ENCODE data around the gene STARD13. TPM values are rescaled to one million over a fixed set of nuclear protein-coding genes. Genes with fewer than 3 reads are reported as not detected.

Gene STARD13
- total RNA-seq, 2 experiments from 2014 or later, result 0.57 TPM; not detected in 1

GRCh38 chr13:33262594-33262993 is 23.0 kb downstream of the STARD13 start:
- H3K4me2 ChIP-seq (ENCODE audit: low read length), result no peak overlapping the region
- no peaks in the 10 kb centered on the region for H3K4me1 ChIP-seq (ENCODE audit: insufficient read depth, low read length, poor library complexity, severe bottlenecking)
- POLR2A ChIA-PET, result interaction anchor here (0.6 to 0.7 kb wide), 3 partner anchors 51 to 813 kb away, joined by 4 to 5 read pairs (median 4); no protein-coding TSS in a partner anchor
- no peaks in the 10 kb centered on the region for H3K9me3 ChIP-seq (ENCODE audit: low read length)
- CTCF ChIA-PET (ENCODE audit: unreplicated experiment), result no interaction called here
- no peak for DNase-seq (ENCODE audit: low spot score)
- no peak overlapping the region for H3K4me3 ChIP-seq (ENCODE audit: low read depth, low read length, poor library complexity, severe bottlenecking)
- BruUV-seq (replicated peaks), result no TSS peak
- no peaks in the 10 kb centered on the region for H3K79me2 ChIP-seq (ENCODE audit: insufficient read depth, low read depth, low read length)
- TF ChIP-seq CTCF (conservative IDR thresholded peaks at IDR 0.05; ENCODE audit: low read length), result no peak
- no peak for TF ChIP-seq EZH2phosphoT487 (IDR thresholded peaks at IDR 0.05; ENCODE audit: borderline replicate concordance, low read depth, low read length)
- intact Hi-C loops (cut with micrococcal nuclease; ENCODE audit: unreplicated experiment), result no loop called here
- H3K9me2 ChIP-seq (ENCODE audit: insufficient read depth, low read length), result no peaks in the 10 kb centered on the region
- H3K27ac ChIP-seq (ENCODE audit: low read depth, low read length, poor library complexity, severe bottlenecking), result no peak overlapping the region
- no peaks in the 10 kb centered on the region for H3K36me3 ChIP-seq (ENCODE audit: insufficient read depth, low read length)
- H4K20me1 ChIP-seq (ENCODE audit: insufficient read depth, low read length), result no peaks in the 10 kb centered on the region
- no peak overlapping the region for H2AFZ ChIP-seq (ENCODE audit: low read length)

GRCh38 chr13:33262062-33262487 is 23.5 kb downstream of the STARD13 start:
- DNase-seq (ENCODE audit: low spot score), result no peak
- BruUV-seq (replicated peaks), result no TSS peak
- TF ChIP-seq EZH2phosphoT487 (IDR thresholded peaks at IDR 0.05; ENCODE audit: borderline replicate concordance, low read depth, low read length) (no peak), CTCF (conservative IDR thresholded peaks at IDR 0.05; ENCODE audit: low read length) (no peak)
- Histone ChIP-seq H3K9me3 (ENCODE audit: low read length) (no peaks in the 10 kb centered on the region), H3K27ac (ENCODE audit: low read depth, low read length, poor library complexity, severe bottlenecking) (no peak overlapping the region), H3K4me3 (ENCODE audit: low read depth, low read length, poor library complexity, severe bottlenecking) (no peak overlapping the region), H4K20me1 (ENCODE audit: insufficient read depth, low read length) (no peaks in the 10 kb centered on the region), H3K4me1 (ENCODE audit: insufficient read depth, low read length, poor library complexity, severe bottlenecking) (no peaks in the 10 kb centered on the region), H3K36me3 (ENCODE audit: insufficient read depth, low read length) (no peaks in the 10 kb centered on the region), H3K79me2 (ENCODE audit: insufficient read depth, low read depth, low read length) (no peaks in the 10 kb centered on the region), H3K9me2 (ENCODE audit: insufficient read depth, low read length) (no peaks in the 10 kb centered on the region), H3K4me2 (ENCODE audit: low read length) (no peak overlapping the region), H2AFZ (ENCODE audit: low read length) (no peak overlapping the region)
- POLR2A ChIA-PET, result interaction anchor here (0.6 to 0.7 kb wide), 3 partner anchors 50 to 812 kb away, joined by 4 to 5 read pairs (median 4); no protein-coding TSS in a partner anchor
- CTCF ChIA-PET (ENCODE audit: unreplicated experiment), result no interaction called here
- intact Hi-C loops (cut with micrococcal nuclease; ENCODE audit: unreplicated experiment), result no loop called here

- no peak overlapping the region for H3K4me3 ChIP-seq (ENCODE audit: low read depth, low read length, poor library complexity, severe bottlenecking)
- intact Hi-C loops (cut with micrococcal nuclease; ENCODE audit: unreplicated experiment), result no loop called here
- no TSS peak for BruUV-seq (replicated peaks)
- H3K27ac ChIP-seq (ENCODE audit: low read depth, low read length, poor library complexity, severe bottlenecking), result no peak overlapping the region
- H4K20me1 ChIP-seq (ENCODE audit: insufficient read depth, low read length), result no peaks in the 10 kb centered on the region
- H3K4me2 ChIP-seq (ENCODE audit: low read length), result no peak overlapping the region
- TF ChIP-seq CTCF (conservative IDR thresholded peaks at IDR 0.05; ENCODE audit: low read length), result no peak
- H3K4me1 ChIP-seq (ENCODE audit: insufficient read depth, low read length, poor library complexity, severe bottlenecking), result no peaks in the 10 kb centered on the region
- H3K9me2 ChIP-seq (ENCODE audit: insufficient read depth, low read length), result no peaks in the 10 kb centered on the region
- ChIA-PET CTCF (ENCODE audit: unreplicated experiment) (no interaction called here), POLR2A (interaction anchor here (1.1 kb wide), 1 partner anchor 10 kb away, joined by 3 read pairs; no protein-coding TSS in a partner anchor)
- no peaks in the 10 kb centered on the region for H3K79me2 ChIP-seq (ENCODE audit: insufficient read depth, low read depth, low read length)
- no peaks in the 10 kb centered on the region for H3K9me3 ChIP-seq (ENCODE audit: low read length)
- H3K36me3 ChIP-seq (ENCODE audit: insufficient read depth, low read length), result no peaks in the 10 kb centered on the region
- no peak overlapping the region for H2AFZ ChIP-seq (ENCODE audit: low read length)
- DNase-seq (ENCODE audit: low spot score), result no peak
Measured at GRCh38 chr13:33261387-33262061, 24.0 kb downstream of the STARD13 start.

All from OCI-LY7 (cell line).